HPDE6-E6E7 (cell line): ENCODE results near the gene LIN37.

ENCODE experiments used
- DNase-seq: peaks from one replicate; pipeline ENCODE4 v3.0.0; 2011; ENCODE audit warnings: missing footprints; ENCODE audit errors: extremely low spot score

Gene LIN37

GRCh38 chr19:35734889-35735288, 13.5 kb upstream of the LIN37 start:
- no peak for DNase-seq

- DNase-seq = no peak
Observed at GRCh38 chr19:35736913-35737886, 11.2 kb upstream of the LIN37 start.

DNA sequence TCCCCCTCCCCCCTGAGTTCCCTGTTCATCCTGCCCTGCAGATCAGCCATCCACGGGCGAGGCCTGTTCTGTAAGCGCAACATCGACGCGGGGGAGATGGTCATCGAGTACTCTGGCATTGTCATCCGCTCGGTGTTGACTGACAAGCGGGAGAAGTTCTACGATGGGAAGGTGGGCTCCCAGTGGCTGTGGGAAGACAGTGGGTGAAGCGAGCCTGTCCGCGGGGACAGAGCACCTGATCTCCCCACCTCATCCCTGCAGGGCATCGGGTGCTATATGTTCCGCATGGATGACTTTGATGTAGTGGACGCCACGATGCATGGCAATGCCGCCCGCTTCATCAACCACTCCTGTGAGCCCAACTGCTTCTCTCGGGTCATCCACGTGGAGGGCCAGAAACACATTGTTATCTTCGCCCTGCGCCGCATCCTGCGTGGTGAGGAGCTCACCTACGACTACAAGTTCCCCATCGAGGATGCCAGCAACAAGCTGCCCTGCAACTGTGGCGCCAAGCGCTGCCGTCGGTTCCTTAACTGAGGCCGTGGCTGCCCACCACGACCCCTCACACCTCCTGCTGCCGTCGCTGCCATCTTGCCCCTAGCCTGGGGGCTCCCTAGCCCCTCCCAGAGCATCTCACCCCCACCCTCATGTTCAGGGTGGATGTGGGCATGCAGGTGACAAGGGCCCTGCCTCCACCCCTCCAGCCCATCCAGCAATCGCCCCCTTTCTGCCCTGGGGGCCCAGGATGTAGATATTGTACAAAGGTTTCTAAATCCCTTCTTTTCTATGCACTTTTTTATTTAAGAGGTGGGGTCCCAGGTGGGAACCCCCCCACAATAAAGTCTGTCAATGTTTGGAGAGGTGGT, 10.1 kb upstream of the LIN37 start:
- no peak for DNase-seq

- DNase-seq = no peak
Observed at GRCh38 chr19:35738887-35739229, 9.5 kb upstream of the LIN37 start.

- no peak for DNase-seq
Observed at GRCh38 chr19:35739275-35740107, 8.9 kb upstream of the LIN37 start.

- no peak for DNase-seq
Observed at GRCh38 chr19:35740108-35740422, 8.3 kb upstream of the LIN37 start.

GRCh38 chr19:35740423-35741202, 7.8 kb upstream of the LIN37 start:
- peak; percentile 99 for DNase-seq

DNA sequence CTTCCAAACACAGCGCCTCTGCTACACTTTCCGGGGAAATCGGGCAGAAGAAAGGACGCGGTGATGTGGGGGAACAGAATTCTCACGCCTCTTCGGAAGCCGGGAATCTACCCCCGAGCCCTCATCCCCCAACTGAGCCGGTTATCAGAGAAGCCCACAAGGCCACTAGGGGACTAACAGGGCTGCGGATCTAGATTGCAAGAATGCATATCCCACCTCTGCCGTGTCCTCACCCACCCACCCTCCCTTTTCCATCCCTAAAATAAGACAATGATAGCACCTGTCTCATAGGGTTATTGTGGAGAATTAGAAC, 7.2 kb upstream of the LIN37 start:
- DNase-seq = no peak

- DNase-seq = no peak
Observed at GRCh38 chr19:35742121-35742724, 6.2 kb upstream of the LIN37 start, which contains the start of gene IGFLR1. TSS of gene IGFLR1 (minus strand) at chr19:35742452. CDS start at chr19:35741180, 1,272 bp downstream.

GRCh38 chr19:35743640-35744429, 4.5 kb upstream of the LIN37 start:
- no peak for DNase-seq

GRCh38 chr19:35744430-35745327, 3.7 kb upstream of the LIN37 start:
- peak; percentile 83 for DNase-seq

- DNase-seq = peak; percentile 95
Observed at GRCh38 chr19:35745328-35746086, 2.9 kb upstream of the LIN37 start, which contains the start of the genes PSENEN and U2AF1L4. TSS of gene PSENEN (plus strand) at chr19:35745651. CDS start at chr19:35745931, 280 bp downstream. TSS of gene U2AF1L4 (minus strand) at chr19:35745418. CDS start at chr19:35745391, 27 bp downstream.

- DNase-seq = no peak
Observed at GRCh38 chr19:35746087-35746462, 2.3 kb upstream of the LIN37 start.

- no peak for DNase-seq
Observed at GRCh38 chr19:35746531-35746930, 1.8 kb upstream of the LIN37 start.

- no peak for DNase-seq
Observed at GRCh38 chr19:35750167-35750566, 1.8 kb downstream of the LIN37 start.

DNA sequence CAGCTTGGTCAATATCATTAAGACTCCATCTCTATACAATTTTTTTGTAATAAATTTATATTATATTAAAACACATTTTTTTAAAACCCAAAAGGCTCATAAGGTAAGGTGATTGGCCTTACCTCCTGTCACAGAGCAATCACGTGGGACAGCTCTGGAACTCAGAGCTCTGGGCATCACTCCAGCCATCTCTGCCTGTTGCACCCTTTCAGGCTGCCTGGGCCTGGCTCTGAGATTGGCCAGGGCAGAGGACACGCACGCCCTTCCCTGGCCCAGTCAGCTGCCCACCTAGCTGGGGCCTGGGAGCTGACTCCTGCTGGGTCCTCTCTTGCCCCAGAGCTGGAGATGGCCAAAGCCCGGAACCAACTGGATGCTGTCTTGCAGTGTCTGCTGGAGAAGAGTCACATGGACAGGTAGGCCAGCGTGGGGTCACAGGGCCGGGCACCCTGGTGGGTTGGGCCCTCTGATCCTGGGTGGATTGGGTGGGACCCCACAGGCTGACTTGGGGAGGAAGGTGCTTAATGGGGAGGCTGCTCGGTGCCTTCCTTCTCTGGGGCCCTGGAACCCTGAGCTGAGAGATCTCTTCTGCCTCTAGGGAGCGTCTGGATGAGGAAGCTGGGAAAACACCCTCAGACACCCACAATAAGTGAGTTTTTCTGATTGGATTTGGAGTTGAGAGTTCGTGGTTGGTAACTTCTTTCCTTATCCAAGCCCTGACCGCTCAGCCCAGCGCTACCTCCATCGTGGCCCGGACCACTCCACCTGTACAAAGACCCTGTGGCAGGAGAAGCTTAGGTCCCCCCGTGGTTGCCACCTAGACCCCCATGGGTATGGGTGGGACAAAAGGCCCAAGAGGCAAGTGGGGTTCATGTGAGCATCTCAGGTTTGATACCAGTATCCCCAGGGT, 3.7 kb downstream of the LIN37 start:
- no peak for DNase-seq
